ENCODE data around the gene PTGR2. TPM values are rescaled to one million over a fixed set of nuclear protein-coding genes. Genes with fewer than 3 reads are reported as not detected.

The PTGR2 gene
- total RNA-seq, 1 donor from 2014 or later = 5.7 TPM

GRCh38 chr14:73878436-73878835 lies 26.8 kb downstream of the PTGR2 start:
- Histone ChIP-seq H3K9me3 (ENCODE audit: control insufficient read depth in 3 of 3, low read length in 3 of 3) (no peaks in the 10 kb centered on the region), H3K36me3 (ENCODE audit: control insufficient read depth in 3 of 3, insufficient read depth in 3 of 3, low read length in 3 of 3) (peaks cover 2 to 13% (median 10%) of the 10 kb centered on the region in 3 donors), H3K4me1 (ENCODE audit: control insufficient read depth in 3 of 3, insufficient read depth in 3 of 3, low read length in 3 of 3) (no peaks in the 10 kb centered on the region), H3K27me3 (ENCODE audit: control insufficient read depth in 3 of 3, insufficient read depth in 3 of 3, low read length in 3 of 3) (no peaks in the 10 kb centered on the region), H3K27ac (ENCODE audit: low read depth, low read length) (no peak overlapping the region), H3K9ac (ENCODE audit: low read depth in 1 of 3, low read length in 3 of 3) (no peak overlapping the region), H3K4me3 (ENCODE audit: low read length in 3 of 3) (no peak overlapping the region)

GRCh38 chr14:73879027-73879426 lies 27.4 kb downstream of the PTGR2 start:
- Histone ChIP-seq H3K9me3 (ENCODE audit: control insufficient read depth in 3 of 3, low read length in 3 of 3) (no peaks in the 10 kb centered on the region), H3K27ac (ENCODE audit: low read depth, low read length) (no peak overlapping the region), H3K9ac (ENCODE audit: low read depth in 1 of 3, low read length in 3 of 3) (no peak overlapping the region), H3K4me1 (ENCODE audit: control insufficient read depth in 3 of 3, insufficient read depth in 3 of 3, low read length in 3 of 3) (no peaks in the 10 kb centered on the region), H3K36me3 (ENCODE audit: control insufficient read depth in 3 of 3, insufficient read depth in 3 of 3, low read length in 3 of 3) (peaks cover 2 to 13% (median 10%) of the 10 kb centered on the region in 3 donors), H3K4me3 (ENCODE audit: low read length in 3 of 3) (no peak overlapping the region), H3K27me3 (ENCODE audit: control insufficient read depth in 3 of 3, insufficient read depth in 3 of 3, low read length in 3 of 3) (no peaks in the 10 kb centered on the region)

- H3K9ac ChIP-seq (ENCODE audit: low read depth in 1 of 3, low read length in 3 of 3) = no peak overlapping the region
- no peak overlapping the region for H3K27ac ChIP-seq (ENCODE audit: low read depth, low read length)
- no peak overlapping the region for H3K4me3 ChIP-seq (ENCODE audit: low read length in 3 of 3)
- H3K27me3 ChIP-seq (ENCODE audit: control insufficient read depth in 3 of 3, insufficient read depth in 3 of 3, low read length in 3 of 3) = no peaks in the 10 kb centered on the region
- no peaks in the 10 kb centered on the region for H3K9me3 ChIP-seq (ENCODE audit: control insufficient read depth in 3 of 3, low read length in 3 of 3)
- peaks cover 2 to 9% (median 3%) of the 10 kb centered on the region in 3 donors for H3K36me3 ChIP-seq (ENCODE audit: control insufficient read depth in 3 of 3, insufficient read depth in 3 of 3, low read length in 3 of 3)
- peaks cover 9 to 19% (median 13%) of the 10 kb centered on the region in 3 donors for H3K4me1 ChIP-seq (ENCODE audit: control insufficient read depth in 3 of 3, insufficient read depth in 3 of 3, low read length in 3 of 3)
These were observed 33.0 kb downstream of the PTGR2 start for GRCh38 chr14:73884438-73885190.

GRCh38 chr14:73886449-73887317 lies 35.1 kb downstream of the PTGR2 start, which contains the start of gene ZNF410:
ZNF410 (plus strand) TSS chr14:73886859; CDS start chr14:73892176, 5,317 bp downstream.
- Histone ChIP-seq H3K9ac (ENCODE audit: low read depth in 1 of 3, low read length in 3 of 3) (peak within 1 kb of the TSS; percentile 93 to 97 (median 94)), H3K27me3 (ENCODE audit: control insufficient read depth in 3 of 3, insufficient read depth in 3 of 3, low read length in 3 of 3) (no peaks in the 10 kb centered on the region), H3K27ac (ENCODE audit: low read depth, low read length) (peak within 1 kb of the TSS; percentile 84), H3K9me3 (ENCODE audit: control insufficient read depth in 3 of 3, low read length in 3 of 3) (no peaks in the 10 kb centered on the region), H3K4me1 (ENCODE audit: control insufficient read depth in 3 of 3, insufficient read depth in 3 of 3, low read length in 3 of 3) (peaks cover 9 to 19% (median 13%) of the 10 kb centered on the region in 3 donors), H3K4me3 (ENCODE audit: low read length in 3 of 3) (peak within 1 kb of the TSS; percentile 79 to 89 (median 87)), H3K36me3 (ENCODE audit: control insufficient read depth in 3 of 3, insufficient read depth in 3 of 3, low read length in 3 of 3) (peaks cover 0 to 3% (median 2%) of the 10 kb centered on the region in 3 donors)

- Histone ChIP-seq H3K9me3 (ENCODE audit: control insufficient read depth in 3 of 3, low read length in 3 of 3) (no peaks in the 10 kb centered on the region), H3K36me3 (ENCODE audit: control insufficient read depth in 3 of 3, insufficient read depth in 3 of 3, low read length in 3 of 3) (peaks cover 0 to 3% (median 0%) of the 10 kb centered on the region in 3 donors), H3K4me1 (ENCODE audit: control insufficient read depth in 3 of 3, insufficient read depth in 3 of 3, low read length in 3 of 3) (peaks cover 9 to 19% (median 13%) of the 10 kb centered on the region in 3 donors), H3K4me3 (ENCODE audit: low read length in 3 of 3) (peak overlapping the region; percentile 79 to 89 (median 87)), H3K27ac (ENCODE audit: low read depth, low read length) (peak overlapping the region; percentile 84), H3K9ac (ENCODE audit: low read depth in 1 of 3, low read length in 3 of 3) (peak overlapping the region; percentile 93 to 97 (median 94)), H3K27me3 (ENCODE audit: control insufficient read depth in 3 of 3, insufficient read depth in 3 of 3, low read length in 3 of 3) (no peaks in the 10 kb centered on the region)
These were observed 35.6 kb downstream of the PTGR2 start for GRCh38 chr14:73887318-73887616.

- Histone ChIP-seq H3K27me3 (ENCODE audit: control insufficient read depth in 3 of 3, insufficient read depth in 3 of 3, low read length in 3 of 3) (no peaks in the 10 kb centered on the region), H3K27ac (ENCODE audit: low read depth, low read length) (peak overlapping the region; percentile 84), H3K9me3 (ENCODE audit: control insufficient read depth in 3 of 3, low read length in 3 of 3) (no peaks in the 10 kb centered on the region), H3K4me1 (ENCODE audit: control insufficient read depth in 3 of 3, insufficient read depth in 3 of 3, low read length in 3 of 3) (peaks cover 9 to 19% (median 13%) of the 10 kb centered on the region in 3 donors), H3K9ac (ENCODE audit: low read depth in 1 of 3, low read length in 3 of 3) (peak overlapping the region; percentile 93 to 97 (median 94)), H3K36me3 (ENCODE audit: control insufficient read depth in 3 of 3, insufficient read depth in 3 of 3, low read length in 3 of 3) (peaks cover 0 to 5% (median 4%) of the 10 kb centered on the region in 3 donors), H3K4me3 (ENCODE audit: low read length in 3 of 3) (peak overlapping the region; percentile 79 to 89 (median 87))
These were observed 36.2 kb downstream of the PTGR2 start for GRCh38 chr14:73887694-73888459.

- Histone ChIP-seq H3K27me3 (ENCODE audit: control insufficient read depth in 3 of 3, insufficient read depth in 3 of 3, low read length in 3 of 3) (no peaks in the 10 kb centered on the region), H3K4me1 (ENCODE audit: control insufficient read depth in 3 of 3, insufficient read depth in 3 of 3, low read length in 3 of 3) (peaks cover 9 to 19% (median 13%) of the 10 kb centered on the region in 3 donors), H3K4me3 (ENCODE audit: low read length in 3 of 3) (peak overlapping the region in 1 of 3 donors; percentile 89), H3K36me3 (ENCODE audit: control insufficient read depth in 3 of 3, insufficient read depth in 3 of 3, low read length in 3 of 3) (peaks cover 0 to 7% (median 4%) of the 10 kb centered on the region in 3 donors), H3K9ac (ENCODE audit: low read depth in 1 of 3, low read length in 3 of 3) (no peak overlapping the region), H3K27ac (ENCODE audit: low read depth, low read length) (no peak overlapping the region), H3K9me3 (ENCODE audit: control insufficient read depth in 3 of 3, low read length in 3 of 3) (no peaks in the 10 kb centered on the region)
These were observed 36.8 kb downstream of the PTGR2 start for GRCh38 chr14:73888460-73888725.

- H3K9me3 ChIP-seq (ENCODE audit: control insufficient read depth in 3 of 3, low read length in 3 of 3) = no peaks in the 10 kb centered on the region
- H3K27ac ChIP-seq (ENCODE audit: low read depth, low read length) = no peak overlapping the region
- peaks cover 9 to 19% (median 13%) of the 10 kb centered on the region in 3 donors for H3K4me1 ChIP-seq (ENCODE audit: control insufficient read depth in 3 of 3, insufficient read depth in 3 of 3, low read length in 3 of 3)
- no peak overlapping the region for H3K4me3 ChIP-seq (ENCODE audit: low read length in 3 of 3)
- peaks cover 0 to 11% (median 8%) of the 10 kb centered on the region in 3 donors for H3K36me3 ChIP-seq (ENCODE audit: control insufficient read depth in 3 of 3, insufficient read depth in 3 of 3, low read length in 3 of 3)
- no peaks in the 10 kb centered on the region for H3K27me3 ChIP-seq (ENCODE audit: control insufficient read depth in 3 of 3, insufficient read depth in 3 of 3, low read length in 3 of 3)
- H3K9ac ChIP-seq (ENCODE audit: low read depth in 1 of 3, low read length in 3 of 3) = no peak overlapping the region
These were observed 37.3 kb downstream of the PTGR2 start for GRCh38 chr14:73888971-73889370.

GRCh38 chr14:73889376-73889775 lies 37.7 kb downstream of the PTGR2 start:
- peaks cover 9 to 19% (median 13%) of the 10 kb centered on the region in 3 donors for H3K4me1 ChIP-seq (ENCODE audit: control insufficient read depth in 3 of 3, insufficient read depth in 3 of 3, low read length in 3 of 3)

More at GRCh38 chr14:73889376-73889775, 37.7 kb downstream of the PTGR2 start:
- H3K4me3 ChIP-seq (ENCODE audit: low read length in 3 of 3) = no peak overlapping the region
- H3K9ac ChIP-seq (ENCODE audit: low read depth in 1 of 3, low read length in 3 of 3) = no peak overlapping the region
- no peaks in the 10 kb centered on the region for H3K27me3 ChIP-seq (ENCODE audit: control insufficient read depth in 3 of 3, insufficient read depth in 3 of 3, low read length in 3 of 3)
- H3K27ac ChIP-seq (ENCODE audit: low read depth, low read length) = no peak overlapping the region
- H3K9me3 ChIP-seq (ENCODE audit: control insufficient read depth in 3 of 3, low read length in 3 of 3) = no peaks in the 10 kb centered on the region
- peaks cover 2 to 14% (median 11%) of the 10 kb centered on the region in 3 donors for H3K36me3 ChIP-seq (ENCODE audit: control insufficient read depth in 3 of 3, insufficient read depth in 3 of 3, low read length in 3 of 3)
